Measurements from ENCODE around the gene WIPF1.

Gene WIPF1

GRCh38 chr2:174595891-174596397 lies 1.7 kb downstream of the WIPF1 start:
- DNase-seq (ENCODE audit: low read depth, low spot score): no peak

GRCh38 chr2:174595116-174595809 lies 2.3 kb downstream of the WIPF1 start:
- no peak for DNase-seq (ENCODE audit: low read depth, low spot score)

- no peak for DNase-seq (ENCODE audit: low read depth, low spot score)
These were observed 3.1 kb downstream of the WIPF1 start for GRCh38 chr2:174594456-174594855.

- DNase-seq (ENCODE audit: low read depth, low spot score): no peak
These were observed 3.9 kb downstream of the WIPF1 start for GRCh38 chr2:174593574-174594203.

GRCh38 chr2:174593041-174593440 lies 4.6 kb downstream of the WIPF1 start:
- DNase-seq (ENCODE audit: low read depth, low spot score): no peak

GRCh38 chr2:174591740-174592139 lies 5.9 kb downstream of the WIPF1 start:
- DNase-seq (ENCODE audit: low read depth, low spot score): no peak

GRCh38 chr2:174590928-174591648 lies 6.5 kb downstream of the WIPF1 start:
- no peak for DNase-seq (ENCODE audit: low read depth, low spot score)

- DNase-seq (ENCODE audit: low read depth, low spot score): no peak
These were observed 7.3 kb downstream of the WIPF1 start for GRCh38 chr2:174590346-174590745.

- DNase-seq (ENCODE audit: low read depth, low spot score): no peak
These were observed 8.3 kb downstream of the WIPF1 start for GRCh38 chr2:174589334-174589733.

GRCh38 chr2:174588463-174588862 lies 9.1 kb downstream of the WIPF1 start:
- DNase-seq (ENCODE audit: low read depth, low spot score): no peak

GRCh38 chr2:174587579-174587978 lies 10.0 kb downstream of the WIPF1 start:
- DNase-seq (ENCODE audit: low read depth, low spot score): no peak

- no peak for DNase-seq (ENCODE audit: low read depth, low spot score)
These were observed 10.9 kb downstream of the WIPF1 start for GRCh38 chr2:174586418-174587295.

GRCh38 chr2:174585657-174586252 lies 11.8 kb downstream of the WIPF1 start:
- no peak for DNase-seq (ENCODE audit: low read depth, low spot score)

GRCh38 chr2:174585146-174585545 lies 12.5 kb downstream of the WIPF1 start:
- DNase-seq (ENCODE audit: low read depth, low spot score): no peak

- no peak for DNase-seq (ENCODE audit: low read depth, low spot score)
These were observed 16.1 kb downstream of the WIPF1 start for GRCh38 chr2:174581491-174581890.

GRCh38 chr2:174580951-174581350 lies 16.7 kb downstream of the WIPF1 start:
- DNase-seq (ENCODE audit: low read depth, low spot score): no peak

GRCh38 chr2:174577967-174578589 lies 19.5 kb downstream of the WIPF1 start:
- DNase-seq (ENCODE audit: low read depth, low spot score): no peak

- no peak for DNase-seq (ENCODE audit: low read depth, low spot score)
These were observed 22.4 kb downstream of the WIPF1 start for GRCh38 chr2:174575124-174575776.

GRCh38 chr2:174574657-174575056 lies 22.9 kb downstream of the WIPF1 start:
- DNase-seq (ENCODE audit: low read depth, low spot score): no peak

- no peak for DNase-seq (ENCODE audit: low read depth, low spot score)
These were observed 24.0 kb downstream of the WIPF1 start for GRCh38 chr2:174573621-174574081.
